OCI-LY7 (cell line): ENCODE results near the gene LRCOL1.

Experiments used
- EZH2phosphoT487 ChIP-seq: fragments of 200-600 bp; sonication (generic); IDR thresholded peaks from 2 replicates; pipeline ENCODE4 v1.6.1; 2018; ENCODE audit warnings: low read depth, borderline replicate concordance, mild to moderate bottlenecking, mixed run types, antibody characterized with exemption, low read length, moderate library complexity, mixed read lengths
- TF ChIP-seq, protein P1 (sequence below): fragments of 200-600 bp; sonication (generic); conservative IDR thresholded peaks from 2 replicates; pipeline ENCODE4 v1.5.1; 2014; ENCODE audit warnings: mild to moderate bottlenecking, antibody characterized with exemption, low read length, moderate library complexity, mixed read lengths

DNA sequence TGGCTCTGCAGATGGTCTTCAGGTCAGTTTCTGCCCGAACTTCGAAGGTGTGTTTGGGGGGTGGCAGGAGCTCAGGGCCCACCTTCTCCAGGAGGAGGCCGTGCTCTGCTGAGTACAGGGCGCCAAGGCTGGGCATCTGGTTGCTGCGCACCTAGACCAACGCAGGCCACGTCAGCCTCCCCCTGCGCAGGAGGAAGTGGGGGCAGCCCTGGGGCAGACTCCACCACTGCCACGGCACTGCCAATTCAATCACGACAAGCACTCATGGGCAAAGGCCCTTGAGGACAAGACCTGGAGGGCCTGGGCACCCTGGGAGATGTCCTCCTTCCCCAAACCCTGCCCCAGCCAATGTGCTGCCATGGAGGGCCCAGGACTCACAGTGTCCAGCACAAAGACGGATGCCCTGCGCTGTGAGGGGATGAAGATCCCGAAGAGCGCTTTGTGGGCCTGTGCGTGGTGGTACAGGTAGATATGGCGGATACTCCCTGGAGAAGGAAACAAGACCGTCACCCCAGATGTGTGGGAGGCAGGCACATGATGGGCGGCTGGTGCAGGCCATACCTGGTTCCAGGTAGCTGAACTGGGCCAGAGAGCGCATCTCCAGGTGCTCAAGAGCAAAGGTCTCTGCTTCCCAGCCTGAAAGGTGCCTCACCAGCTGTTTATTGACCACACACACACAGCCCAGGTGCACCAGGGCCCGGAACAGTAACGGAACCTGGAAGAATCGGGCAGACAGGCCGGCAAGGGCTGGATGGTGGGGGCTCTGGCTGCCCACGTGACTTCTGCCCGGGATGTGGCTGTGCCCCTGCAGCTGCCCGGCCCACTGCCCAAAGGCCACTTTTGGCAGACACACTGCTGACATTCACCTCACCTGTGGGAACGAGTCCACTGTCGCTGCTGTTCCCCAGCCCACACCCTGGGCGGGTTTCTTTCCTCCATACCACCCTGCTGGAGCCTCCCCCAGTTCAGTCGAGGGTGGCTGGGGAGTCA, 32.8 kb upstream of the LRCOL1 start:
- no peak for TF ChIP-seq EZH2phosphoT487
- TF ChIP-seq, protein P1, sequence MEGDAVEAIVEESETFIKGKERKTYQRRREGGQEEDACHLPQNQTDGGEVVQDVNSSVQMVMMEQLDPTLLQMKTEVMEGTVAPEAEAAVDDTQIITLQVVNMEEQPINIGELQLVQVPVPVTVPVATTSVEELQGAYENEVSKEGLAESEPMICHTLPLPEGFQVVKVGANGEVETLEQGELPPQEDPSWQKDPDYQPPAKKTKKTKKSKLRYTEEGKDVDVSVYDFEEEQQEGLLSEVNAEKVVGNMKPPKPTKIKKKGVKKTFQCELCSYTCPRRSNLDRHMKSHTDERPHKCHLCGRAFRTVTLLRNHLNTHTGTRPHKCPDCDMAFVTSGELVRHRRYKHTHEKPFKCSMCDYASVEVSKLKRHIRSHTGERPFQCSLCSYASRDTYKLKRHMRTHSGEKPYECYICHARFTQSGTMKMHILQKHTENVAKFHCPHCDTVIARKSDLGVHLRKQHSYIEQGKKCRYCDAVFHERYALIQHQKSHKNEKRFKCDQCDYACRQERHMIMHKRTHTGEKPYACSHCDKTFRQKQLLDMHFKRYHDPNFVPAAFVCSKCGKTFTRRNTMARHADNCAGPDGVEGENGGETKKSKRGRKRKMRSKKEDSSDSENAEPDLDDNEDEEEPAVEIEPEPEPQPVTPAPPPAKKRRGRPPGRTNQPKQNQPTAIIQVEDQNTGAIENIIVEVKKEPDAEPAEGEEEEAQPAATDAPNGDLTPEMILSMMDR: no peak
